Renal cortical epithelial cell (primary cell): ENCODE data around the gene NEURL4. TPM values are rescaled to one million over a fixed set of nuclear protein-coding genes. Genes with fewer than 3 reads are reported as not detected.

ENCODE experiments used
- DNase-seq: peaks from one replicate; pipeline ENCODE4 v3.0.0-alpha.2; 2011; ENCODE audit warnings: low read depth
- total RNA-seq: library from RNA; depleted of rRNA; stranded (reverse); fragments of >200 nt; gene quantifications from 2 replicates; pipeline ENCODE4 v1.2.3, GENCODE V29; 2014

The NEURL4 gene
- total RNA-seq, 1 donor from 2014 or later: 27.8 TPM

DNA sequence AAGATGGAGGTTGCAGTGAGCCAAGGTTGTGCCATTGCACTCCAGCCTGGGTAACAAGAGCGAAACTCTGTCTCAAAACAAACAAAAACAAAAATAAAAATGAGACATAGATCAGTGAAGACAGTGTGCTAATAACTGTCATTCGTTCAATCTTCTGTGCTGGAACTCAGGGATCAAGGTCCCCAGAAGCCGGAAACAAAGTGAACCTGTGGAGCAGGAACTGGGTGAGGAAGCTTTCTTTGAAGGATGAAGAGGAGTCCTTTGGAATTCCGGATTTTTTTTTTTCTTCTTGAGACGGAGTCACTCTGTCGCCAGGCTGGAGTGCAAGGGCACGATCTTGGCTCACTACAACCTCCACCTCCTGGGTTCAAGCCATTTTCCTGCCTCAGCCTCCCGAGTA lies 49.7 kb downstream of the NEURL4 start:
- DNase-seq: no peak

GRCh38 chr17:7266784-7267183 lies 62.4 kb downstream of the NEURL4 start:
- no peak for DNase-seq

Other genes with a start within 250 kb of the NEURL4 start
- gene CLEC10A, start 249.1 kb downstream of the NEURL4 start, total RNA-seq: not detected in 2 replicates
- not detected in 2 replicates for gene ASGR2, start 214.5 kb downstream of the NEURL4 start, total RNA-seq
- gene ASGR1, start 150.0 kb downstream of the NEURL4 start, total RNA-seq: 0.60 and 0.87 TPM in 2 replicates
- 2.1 and 22.2 TPM in 2 replicates for gene DLG4, start 109.5 kb downstream of the NEURL4 start, total RNA-seq
- 307 and 382 TPM in 2 replicates for gene ACADVL, start 109.4 kb downstream of the NEURL4 start, total RNA-seq
- 26.4 and 47.5 TPM in 2 replicates for gene DVL2, start 94.8 kb downstream of the NEURL4 start, total RNA-seq
- gene PHF23, start 89.9 kb downstream of the NEURL4 start, total RNA-seq: 41.2 and 50.7 TPM in 2 replicates
- 137 and 148 TPM in 2 replicates for gene GABARAP, start 86.9 kb downstream of the NEURL4 start, total RNA-seq
- gene CTDNEP1, start 77.6 kb downstream of the NEURL4 start, total RNA-seq: 19.4 and 53.9 TPM in 2 replicates
- gene ELP5, start 77.1 kb downstream of the NEURL4 start, total RNA-seq: 22.1 and 24.8 TPM in 2 replicates
- gene CLDN7, start 66.9 kb downstream of the NEURL4 start, total RNA-seq: 25.1 and 306 TPM in 2 replicates
- gene SLC2A4, start 47.6 kb downstream of the NEURL4 start, total RNA-seq: 0.30 and 0.35 TPM in 2 replicates
- 0.45 TPM in 1 of 2 replicates, not detected in the other for gene YBX2, start 34.7 kb downstream of the NEURL4 start, total RNA-seq
- 352 and 682 TPM in 2 replicates for gene EIF5A, start 21.7 kb downstream of the NEURL4 start, total RNA-seq
- 39.1 and 49.4 TPM in 2 replicates for gene GPS2, start 14.0 kb downstream of the NEURL4 start, total RNA-seq
- 0.20 and 65.5 TPM in 2 replicates for gene ACAP1, start 7.2 kb upstream of the NEURL4 start, total RNA-seq
- 10.4 and 13.7 TPM in 2 replicates for gene KCTD11, start 22.8 kb upstream of the NEURL4 start, total RNA-seq
- gene TMEM95, start 25.8 kb upstream of the NEURL4 start, total RNA-seq: not detected in 2 replicates
- 3.6 and 8.0 TPM in 2 replicates for gene TNK1, start 51.8 kb upstream of the NEURL4 start, total RNA-seq
- 20.0 and 71.0 TPM in 2 replicates for gene PLSCR3, start 65.2 kb upstream of the NEURL4 start, total RNA-seq
- gene TMEM256, start 74.8 kb upstream of the NEURL4 start, total RNA-seq: 35.9 and 143 TPM in 2 replicates
- gene NLGN2, start 78.5 kb upstream of the NEURL4 start, total RNA-seq: 2.6 and 17.1 TPM in 2 replicates
- gene SPEM1, start 91.0 kb upstream of the NEURL4 start, total RNA-seq: not detected in 2 replicates
- gene SPEM2, start 96.3 kb upstream of the NEURL4 start, total RNA-seq: not detected in 2 replicates
- not detected in 2 replicates for gene SPEM3, start 99.5 kb upstream of the NEURL4 start, total RNA-seq
- 16.9 and 33.0 TPM in 2 replicates for gene TMEM102, start 106.1 kb upstream of the NEURL4 start, total RNA-seq
- gene FGF11, start 110.2 kb upstream of the NEURL4 start, total RNA-seq: 3.3 and 10.7 TPM in 2 replicates
- gene CHRNB1, start 115.7 kb upstream of the NEURL4 start, total RNA-seq: 15.3 and 26.0 TPM in 2 replicates
- 14.8 and 39.2 TPM in 2 replicates for gene ZBTB4, start 150.3 kb upstream of the NEURL4 start, total RNA-seq
- gene SLC35G6, start 152.1 kb upstream of the NEURL4 start, total RNA-seq: not detected in 2 replicates
- gene POLR2A, start 155.0 kb upstream of the NEURL4 start, total RNA-seq: 57.3 and 169 TPM in 2 replicates
- 4.2 and 15.5 TPM in 2 replicates for gene TNFSF12, start 219.7 kb upstream of the NEURL4 start, total RNA-seq
- gene TNFSF13, start 229.4 kb upstream of the NEURL4 start, total RNA-seq: 22.1 and 31.9 TPM in 2 replicates
- 61.4 and 101 TPM in 2 replicates for gene SENP3, start 232.6 kb upstream of the NEURL4 start, total RNA-seq